C4-2B (cell line): Measurements from ENCODE around the gene PRRT3.

Source experiments
- ZFX ChIP-seq: fragments of 450-650 bp; IDR thresholded peaks from 2 replicates; pipeline ENCODE4 v1.6.1; 2017
- TF ChIP-seq, protein P1 (sequence below): fragments of 450-650 bp; conservative IDR thresholded peaks from 2 replicates; pipeline ENCODE4 v1.5.1; 2017; ENCODE audit warnings: mild to moderate bottlenecking

DNA sequence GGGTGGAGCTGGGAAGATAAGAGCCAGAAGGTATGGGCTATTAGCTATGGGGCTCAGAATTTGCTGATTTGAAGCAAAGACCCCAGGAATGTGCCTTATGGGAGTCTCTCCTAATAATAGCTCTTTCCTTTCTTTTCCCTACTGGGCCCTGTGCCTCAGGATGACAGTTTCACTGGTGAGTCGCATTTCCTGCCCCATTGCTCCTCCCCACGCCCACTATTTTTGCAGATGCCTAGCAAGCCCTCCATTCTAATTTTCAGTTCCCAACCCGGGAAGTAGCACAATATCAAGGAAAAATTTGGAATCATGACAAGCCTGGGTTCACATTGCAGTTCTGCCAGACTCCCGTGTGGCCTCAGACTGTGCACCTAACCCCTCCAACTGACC is 49.0 kb downstream of the PRRT3 start:
- TF ChIP-seq, protein P1, sequence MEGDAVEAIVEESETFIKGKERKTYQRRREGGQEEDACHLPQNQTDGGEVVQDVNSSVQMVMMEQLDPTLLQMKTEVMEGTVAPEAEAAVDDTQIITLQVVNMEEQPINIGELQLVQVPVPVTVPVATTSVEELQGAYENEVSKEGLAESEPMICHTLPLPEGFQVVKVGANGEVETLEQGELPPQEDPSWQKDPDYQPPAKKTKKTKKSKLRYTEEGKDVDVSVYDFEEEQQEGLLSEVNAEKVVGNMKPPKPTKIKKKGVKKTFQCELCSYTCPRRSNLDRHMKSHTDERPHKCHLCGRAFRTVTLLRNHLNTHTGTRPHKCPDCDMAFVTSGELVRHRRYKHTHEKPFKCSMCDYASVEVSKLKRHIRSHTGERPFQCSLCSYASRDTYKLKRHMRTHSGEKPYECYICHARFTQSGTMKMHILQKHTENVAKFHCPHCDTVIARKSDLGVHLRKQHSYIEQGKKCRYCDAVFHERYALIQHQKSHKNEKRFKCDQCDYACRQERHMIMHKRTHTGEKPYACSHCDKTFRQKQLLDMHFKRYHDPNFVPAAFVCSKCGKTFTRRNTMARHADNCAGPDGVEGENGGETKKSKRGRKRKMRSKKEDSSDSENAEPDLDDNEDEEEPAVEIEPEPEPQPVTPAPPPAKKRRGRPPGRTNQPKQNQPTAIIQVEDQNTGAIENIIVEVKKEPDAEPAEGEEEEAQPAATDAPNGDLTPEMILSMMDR = no peak
- no peak for TF ChIP-seq ZFX
